Parathyroid adenoma (tissue), 2 donors: Measurements from ENCODE around the gene PACS2.

ENCODE experiments used
- H2AFZ ChIP-seq: fragments of 300-600 bp; sonication (generic); one replicate; pipeline ENCODE4 v1.7.0; 2017; ENCODE audit warnings: antibody characterized with exemption, mild to moderate bottlenecking
- H3K27ac ChIP-seq: fragments of 300-600 bp; sonication (generic); one replicate; pipeline ENCODE4 v1.7.0; 2017
- H3K27me3 ChIP-seq: fragments of 300-600 bp; sonication (generic); one replicate; pipeline ENCODE4 v1.7.0; 2017; ENCODE audit warnings: low read length; ENCODE audit not compliant: control insufficient read depth, insufficient read depth
- H3K36me3 ChIP-seq: fragments of 300-600 bp; sonication (generic); one replicate; pipeline ENCODE4 v1.7.0; 2017; ENCODE audit warnings: low read length; ENCODE audit not compliant: control insufficient read depth, insufficient read depth
- H3K4me1 ChIP-seq: fragments of 300-600 bp; sonication (generic); one replicate; pipeline ENCODE4 v1.7.0; 2017; ENCODE audit warnings: control low read depth
- H3K4me2 ChIP-seq: fragments of 300-600 bp; sonication (generic); one replicate; pipeline ENCODE4 v1.7.0; 2017; ENCODE audit warnings: low read length
- H3K4me3 ChIP-seq: fragments of 300-600 bp; sonication (generic); one replicate; pipeline ENCODE4 v1.7.0; 2017; ENCODE audit warnings: low read depth, low read length
- H3K79me2 ChIP-seq: fragments of 300-600 bp; sonication (generic); one replicate; pipeline ENCODE4 v1.7.0; 2017; ENCODE audit warnings: control low read depth
- H3K9ac ChIP-seq: fragments of 300-600 bp; sonication (generic); one replicate; pipeline ENCODE4 v1.7.0; 2017; ENCODE audit warnings: mild to moderate bottlenecking
- H3K9me3 ChIP-seq: fragments of 300-600 bp; sonication (generic); one replicate; pipeline ENCODE4 v1.7.0; 2017; ENCODE audit warnings: low read length; ENCODE audit not compliant: control insufficient read depth
- TF ChIP-seq, protein P1 (sequence below): fragments of 300-600 bp; sonication (generic); IDR thresholded peaks from one replicate; pipeline ENCODE4 v1.7.0; 2017; ENCODE audit warnings: antibody characterized with exemption, mild to moderate bottlenecking
- donor health status: primary hyperparathyroidism.

PACS2 gene

DNA sequence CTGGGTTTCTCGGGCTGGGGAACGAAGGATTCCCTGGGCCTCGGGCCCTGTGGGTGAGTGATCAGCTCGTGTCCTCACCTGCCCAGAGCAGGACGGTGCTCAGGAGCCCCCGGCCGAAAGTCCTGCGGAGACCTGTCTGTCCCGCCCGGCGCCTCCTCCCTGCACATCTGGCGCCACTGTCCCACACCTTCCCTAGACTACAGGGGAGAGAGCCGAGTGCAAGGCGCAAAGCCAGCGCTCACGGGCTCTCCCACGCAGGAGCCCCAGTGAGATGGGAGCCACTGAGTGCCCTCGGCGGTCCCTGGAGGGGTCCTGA is 70.7 kb downstream of the PACS2 start:
- Histone ChIP-seq H2AFZ (no peak overlapping the region), H3K36me3 (no peaks in the 10 kb centered on the region)

DNA sequence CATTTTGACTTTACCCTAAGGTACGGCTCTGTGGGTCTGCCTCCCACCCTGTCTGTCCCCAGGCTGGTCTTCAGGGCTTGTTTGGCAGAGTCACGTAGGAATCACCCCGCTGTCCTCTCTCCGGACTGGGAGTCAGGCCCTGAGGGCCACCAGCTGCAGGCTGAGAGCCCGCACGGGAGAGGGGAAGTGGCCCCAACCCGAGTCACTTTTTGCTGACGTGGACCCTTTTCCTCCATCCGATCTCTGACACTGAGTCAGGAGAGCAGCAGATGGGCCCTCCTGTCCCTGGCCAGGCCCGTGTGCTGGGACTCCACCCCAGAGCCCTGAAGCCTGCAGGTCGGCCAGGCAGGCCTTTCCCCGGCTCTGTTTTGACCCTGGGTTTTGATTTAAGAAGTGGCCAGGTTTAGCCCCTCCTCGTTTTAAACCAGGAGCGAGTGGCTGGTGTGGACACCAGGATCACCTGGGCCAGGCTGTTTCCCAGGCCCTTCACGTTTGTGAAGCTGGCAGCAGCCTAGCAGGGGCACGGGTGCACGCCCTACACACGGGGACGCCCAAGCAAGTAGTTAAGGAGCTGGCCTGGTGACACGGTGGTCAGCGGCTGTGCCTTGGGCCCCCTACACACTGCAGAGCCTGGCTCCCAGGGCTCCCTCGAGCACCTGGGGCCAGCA is 71.3 kb downstream of the PACS2 start:
- TF ChIP-seq, protein P1, sequence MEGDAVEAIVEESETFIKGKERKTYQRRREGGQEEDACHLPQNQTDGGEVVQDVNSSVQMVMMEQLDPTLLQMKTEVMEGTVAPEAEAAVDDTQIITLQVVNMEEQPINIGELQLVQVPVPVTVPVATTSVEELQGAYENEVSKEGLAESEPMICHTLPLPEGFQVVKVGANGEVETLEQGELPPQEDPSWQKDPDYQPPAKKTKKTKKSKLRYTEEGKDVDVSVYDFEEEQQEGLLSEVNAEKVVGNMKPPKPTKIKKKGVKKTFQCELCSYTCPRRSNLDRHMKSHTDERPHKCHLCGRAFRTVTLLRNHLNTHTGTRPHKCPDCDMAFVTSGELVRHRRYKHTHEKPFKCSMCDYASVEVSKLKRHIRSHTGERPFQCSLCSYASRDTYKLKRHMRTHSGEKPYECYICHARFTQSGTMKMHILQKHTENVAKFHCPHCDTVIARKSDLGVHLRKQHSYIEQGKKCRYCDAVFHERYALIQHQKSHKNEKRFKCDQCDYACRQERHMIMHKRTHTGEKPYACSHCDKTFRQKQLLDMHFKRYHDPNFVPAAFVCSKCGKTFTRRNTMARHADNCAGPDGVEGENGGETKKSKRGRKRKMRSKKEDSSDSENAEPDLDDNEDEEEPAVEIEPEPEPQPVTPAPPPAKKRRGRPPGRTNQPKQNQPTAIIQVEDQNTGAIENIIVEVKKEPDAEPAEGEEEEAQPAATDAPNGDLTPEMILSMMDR = no peak
- no peak overlapping the region for H3K4me3 ChIP-seq
- no peaks in the 10 kb centered on the region for H3K27me3 ChIP-seq
- H3K9ac ChIP-seq = no peak overlapping the region
- H2AFZ ChIP-seq = no peak overlapping the region
- no peak overlapping the region for H3K27ac ChIP-seq
- H3K4me2 ChIP-seq = no peak overlapping the region
- no peaks in the 10 kb centered on the region for H3K79me2 ChIP-seq
- no peaks in the 10 kb centered on the region for H3K36me3 ChIP-seq
- no peaks in the 10 kb centered on the region for H3K9me3 ChIP-seq
- H3K4me1 ChIP-seq = no peaks in the 10 kb centered on the region

More for the DNA sequence above, 70.7 kb downstream of the PACS2 start:
- Histone ChIP-seq H3K27me3 (no peaks in the 10 kb centered on the region), H3K4me1 (no peaks in the 10 kb centered on the region), H3K4me3 (no peak overlapping the region), H3K4me2 (no peak overlapping the region), H3K9ac (no peak overlapping the region), H3K79me2 (no peaks in the 10 kb centered on the region), H3K27ac (no peak overlapping the region), H3K9me3 (no peaks in the 10 kb centered on the region)
- TF ChIP-seq, protein P1 = no peak

DNA sequence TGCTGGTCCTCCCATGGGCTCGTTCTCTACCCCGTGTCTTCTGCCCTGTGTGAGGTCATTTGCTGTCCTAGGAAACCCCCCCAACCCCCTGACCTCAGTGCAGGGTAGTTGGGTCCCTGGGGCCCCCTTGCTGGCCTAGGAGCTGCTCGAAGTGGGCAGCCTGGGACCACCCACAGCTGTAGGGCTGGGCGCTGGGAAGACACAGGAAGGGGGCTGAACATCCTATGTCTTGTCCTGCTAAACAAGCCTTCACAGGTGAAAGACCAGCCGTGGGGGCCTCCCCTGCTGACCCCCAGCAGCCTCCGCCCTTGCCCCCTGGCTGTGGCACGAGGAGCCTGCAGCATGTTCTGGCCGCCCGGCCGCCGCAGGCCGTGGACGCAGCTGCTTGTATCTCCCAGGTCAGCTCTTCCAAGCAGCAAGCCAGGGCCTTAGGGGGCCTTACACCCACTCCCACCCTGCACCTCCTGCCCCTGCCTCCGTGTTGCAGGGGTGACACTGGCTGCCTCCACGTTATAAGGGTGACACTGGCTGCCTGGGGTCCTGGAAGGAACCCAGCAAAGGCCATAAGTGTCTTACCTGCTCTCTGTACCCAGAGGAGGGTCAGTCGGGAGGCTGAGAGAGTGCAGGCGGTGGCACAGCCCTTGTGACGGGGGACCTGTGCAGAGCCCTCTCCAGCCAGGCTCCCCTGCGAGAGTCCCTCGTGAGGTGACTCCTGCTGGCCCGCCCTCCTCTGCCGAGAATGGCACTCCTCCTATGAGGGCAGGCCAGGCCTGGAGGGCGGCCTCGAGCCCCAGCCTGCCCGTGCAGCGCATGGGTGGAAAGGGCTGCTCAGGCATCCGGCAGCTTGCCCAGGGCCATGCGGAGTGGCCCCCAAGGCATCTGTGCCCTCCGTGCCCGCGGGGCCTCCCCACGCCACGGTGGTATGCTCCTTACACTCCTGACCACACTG is 72.3 kb downstream of the PACS2 start:
- H3K36me3 ChIP-seq = no peaks in the 10 kb centered on the region
- no peak overlapping the region for H3K9ac ChIP-seq
- H3K27me3 ChIP-seq = no peaks in the 10 kb centered on the region
- no peak overlapping the region for H3K4me2 ChIP-seq
- TF ChIP-seq, protein P1 = no peak
- no peaks in the 10 kb centered on the region for H3K9me3 ChIP-seq
- H3K79me2 ChIP-seq = no peaks in the 10 kb centered on the region
- H3K4me1 ChIP-seq = no peaks in the 10 kb centered on the region
- no peak overlapping the region for H3K27ac ChIP-seq
- H3K4me3 ChIP-seq = no peak overlapping the region
- no peak overlapping the region for H2AFZ ChIP-seq

DNA sequence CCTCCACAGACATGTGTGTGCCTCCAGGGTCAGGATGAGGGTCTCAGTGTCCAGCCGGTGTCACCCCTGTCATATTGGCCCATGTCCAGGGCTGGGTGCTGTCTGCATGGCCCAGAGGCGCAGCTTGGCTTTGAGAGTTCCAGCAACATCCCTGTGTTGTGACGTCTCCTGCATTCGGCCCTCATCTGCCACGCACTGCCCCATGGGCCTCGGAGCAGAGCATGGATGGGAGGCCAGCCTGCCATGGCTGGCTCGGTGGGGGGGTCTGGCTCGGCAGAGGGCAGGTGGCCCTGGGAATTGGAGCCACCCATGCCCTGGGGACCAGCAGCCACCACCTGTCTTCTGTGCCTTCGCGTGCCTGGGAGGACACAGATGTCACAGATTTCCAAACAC is 73.0 kb downstream of the PACS2 start:
- Histone ChIP-seq H3K9ac (no peak overlapping the region), H2AFZ (no peak overlapping the region), H3K4me3 (no peak overlapping the region), H3K79me2 (no peaks in the 10 kb centered on the region), H3K27ac (no peak overlapping the region), H3K36me3 (no peaks in the 10 kb centered on the region), H3K4me2 (no peak overlapping the region), H3K9me3 (no peaks in the 10 kb centered on the region), H3K4me1 (no peaks in the 10 kb centered on the region), H3K27me3 (no peaks in the 10 kb centered on the region)
- TF ChIP-seq, protein P1 = no peak
